ENCODE measurements around the gene CIITA.
"Not testable (repeated sequence)": the region's sequence is repeated elsewhere in the genome, so short reads cannot be mapped to it uniquely, and the experiment has no call there.

The CIITA gene, protein sequence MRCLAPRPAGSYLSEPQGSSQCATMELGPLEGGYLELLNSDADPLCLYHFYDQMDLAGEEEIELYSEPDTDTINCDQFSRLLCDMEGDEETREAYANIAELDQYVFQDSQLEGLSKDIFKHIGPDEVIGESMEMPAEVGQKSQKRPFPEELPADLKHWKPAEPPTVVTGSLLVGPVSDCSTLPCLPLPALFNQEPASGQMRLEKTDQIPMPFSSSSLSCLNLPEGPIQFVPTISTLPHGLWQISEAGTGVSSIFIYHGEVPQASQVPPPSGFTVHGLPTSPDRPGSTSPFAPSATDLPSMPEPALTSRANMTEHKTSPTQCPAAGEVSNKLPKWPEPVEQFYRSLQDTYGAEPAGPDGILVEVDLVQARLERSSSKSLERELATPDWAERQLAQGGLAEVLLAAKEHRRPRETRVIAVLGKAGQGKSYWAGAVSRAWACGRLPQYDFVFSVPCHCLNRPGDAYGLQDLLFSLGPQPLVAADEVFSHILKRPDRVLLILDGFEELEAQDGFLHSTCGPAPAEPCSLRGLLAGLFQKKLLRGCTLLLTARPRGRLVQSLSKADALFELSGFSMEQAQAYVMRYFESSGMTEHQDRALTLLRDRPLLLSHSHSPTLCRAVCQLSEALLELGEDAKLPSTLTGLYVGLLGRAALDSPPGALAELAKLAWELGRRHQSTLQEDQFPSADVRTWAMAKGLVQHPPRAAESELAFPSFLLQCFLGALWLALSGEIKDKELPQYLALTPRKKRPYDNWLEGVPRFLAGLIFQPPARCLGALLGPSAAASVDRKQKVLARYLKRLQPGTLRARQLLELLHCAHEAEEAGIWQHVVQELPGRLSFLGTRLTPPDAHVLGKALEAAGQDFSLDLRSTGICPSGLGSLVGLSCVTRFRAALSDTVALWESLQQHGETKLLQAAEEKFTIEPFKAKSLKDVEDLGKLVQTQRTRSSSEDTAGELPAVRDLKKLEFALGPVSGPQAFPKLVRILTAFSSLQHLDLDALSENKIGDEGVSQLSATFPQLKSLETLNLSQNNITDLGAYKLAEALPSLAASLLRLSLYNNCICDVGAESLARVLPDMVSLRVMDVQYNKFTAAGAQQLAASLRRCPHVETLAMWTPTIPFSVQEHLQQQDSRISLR

DNA sequence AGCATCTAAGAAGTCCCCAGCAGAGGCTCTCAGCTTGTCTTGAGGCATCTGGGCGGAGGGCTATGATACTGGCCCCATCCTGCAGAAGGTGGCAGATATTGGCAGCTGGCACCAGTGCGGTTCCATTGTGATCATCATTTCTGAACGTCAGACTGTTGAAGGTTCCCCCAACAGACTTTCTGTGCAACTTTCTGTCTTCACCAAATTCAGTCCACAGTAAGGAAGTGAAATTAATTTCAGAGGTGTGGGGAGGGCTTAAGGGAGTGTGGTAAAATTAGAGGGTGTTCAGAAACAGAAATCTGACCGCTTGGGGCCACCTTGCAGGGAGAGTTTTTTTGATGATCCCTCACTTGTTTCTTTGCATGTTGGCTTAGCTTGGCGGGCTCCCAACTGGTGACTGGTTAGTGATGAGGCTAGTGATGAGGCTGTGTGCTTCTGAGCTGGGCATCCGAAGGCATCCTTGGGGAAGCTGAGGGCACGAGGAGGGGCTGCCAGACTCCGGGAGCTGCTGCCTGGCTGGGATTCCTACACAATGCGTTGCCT lies at the start of gene CIITA:
Gene CIITA (plus strand): TSS at position 404 of the 543 bp plus-strand sequence. CDS start 129 bp downstream, at position 533.
- DNase-seq (ENCODE audit: low read depth): peak; percentile 29

DNA sequence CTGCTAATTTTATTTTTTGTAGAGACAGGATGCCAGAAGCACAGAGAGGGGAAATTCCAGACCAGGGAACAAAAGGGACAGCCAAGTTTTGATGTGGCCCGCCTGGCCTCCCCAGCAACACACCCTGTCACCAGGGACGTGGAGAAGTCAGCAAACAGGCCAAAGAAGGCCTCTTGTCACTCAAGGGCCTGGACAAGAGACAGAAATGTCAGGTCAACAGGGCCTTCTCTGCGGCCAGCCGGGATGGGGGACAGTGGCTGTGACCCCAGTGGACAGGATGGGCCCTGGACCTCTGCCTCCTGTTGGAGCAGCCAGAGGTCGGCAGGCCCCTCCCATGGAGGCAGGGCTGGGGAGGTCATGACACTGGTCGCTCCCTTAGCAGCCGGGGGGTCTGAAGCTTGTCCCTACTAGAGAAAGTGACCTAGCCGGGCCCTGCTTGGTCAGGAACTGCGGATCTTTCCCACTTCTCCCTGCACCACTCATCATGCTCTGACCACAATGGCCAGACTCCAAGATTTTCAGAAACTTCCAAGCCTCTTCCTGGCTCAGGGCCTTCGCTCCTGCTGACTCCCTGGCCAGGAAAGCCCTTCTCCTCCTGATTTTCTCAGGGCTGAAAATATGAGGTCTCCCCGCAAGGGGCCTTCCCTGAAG lies 49.2 kb upstream of the CIITA start:
- no peak for DNase-seq (ENCODE audit: low read depth)

DNA sequence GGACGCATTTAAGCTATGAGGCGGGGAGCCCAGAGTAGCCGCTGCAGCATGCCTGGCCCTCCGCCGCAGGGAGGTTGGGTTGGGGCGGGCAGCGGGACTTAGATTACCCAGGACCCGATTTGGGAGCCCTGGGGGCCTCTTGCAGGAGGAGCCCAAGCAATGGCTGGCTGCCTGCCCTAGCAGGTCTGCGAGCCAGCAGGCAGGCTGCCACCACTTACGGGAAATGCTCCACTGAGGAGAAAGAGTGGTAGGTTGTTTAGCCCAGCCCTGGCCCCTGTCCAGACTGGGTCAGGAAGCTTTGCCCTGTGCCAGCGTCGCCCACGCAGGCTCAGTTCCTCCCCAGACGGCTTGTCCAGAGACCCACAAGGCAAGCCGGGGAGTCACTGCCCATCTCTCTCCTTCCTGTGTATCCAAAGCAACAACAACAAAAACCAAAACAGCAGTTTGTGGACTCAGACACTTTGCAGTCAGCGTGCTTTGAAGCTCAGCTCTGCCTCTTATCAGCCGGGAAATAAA lies 48.1 kb upstream of the CIITA start:
- no peak for DNase-seq (ENCODE audit: low read depth)

DNA sequence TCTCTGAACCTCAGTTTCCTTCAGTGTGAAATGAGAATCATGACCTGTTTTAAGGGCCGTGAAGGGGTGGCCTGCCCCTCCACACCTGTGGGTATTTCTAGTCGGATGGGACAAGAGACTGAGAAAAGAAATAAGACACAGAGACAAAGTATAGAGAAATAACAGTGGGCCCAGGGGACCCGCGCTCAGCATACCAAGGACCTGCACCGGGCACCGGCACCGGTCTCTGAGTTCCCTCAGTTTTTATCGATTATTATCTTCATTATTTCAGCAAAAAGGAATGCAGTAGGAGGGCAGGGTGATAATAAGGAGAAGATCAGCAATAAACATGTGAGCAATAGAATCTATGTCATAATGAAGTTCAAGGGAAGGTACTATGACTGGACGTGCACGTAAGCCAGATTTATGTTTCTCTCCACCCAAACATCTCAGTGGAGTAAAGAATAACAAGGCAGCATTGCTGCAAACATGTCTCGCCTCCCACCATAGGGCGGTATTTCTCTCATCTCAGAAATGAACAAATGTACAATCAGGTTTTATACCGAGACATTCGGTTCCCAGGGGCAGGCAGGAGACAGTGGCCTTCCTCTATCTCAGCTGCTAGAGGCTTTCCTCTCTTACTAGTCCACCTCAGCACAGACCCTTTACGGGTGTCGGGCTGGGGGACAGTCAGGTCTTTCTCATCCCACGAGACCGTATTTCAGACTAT lies 47.5 kb upstream of the CIITA start:
- not testable (repeated sequence) for DNase-seq (ENCODE audit: low read depth)

- DNase-seq (ENCODE audit: low read depth): not testable (repeated sequence)
These were observed 46.8 kb upstream of the CIITA start for GRCh38 chr16:10830240-10830639.

DNA sequence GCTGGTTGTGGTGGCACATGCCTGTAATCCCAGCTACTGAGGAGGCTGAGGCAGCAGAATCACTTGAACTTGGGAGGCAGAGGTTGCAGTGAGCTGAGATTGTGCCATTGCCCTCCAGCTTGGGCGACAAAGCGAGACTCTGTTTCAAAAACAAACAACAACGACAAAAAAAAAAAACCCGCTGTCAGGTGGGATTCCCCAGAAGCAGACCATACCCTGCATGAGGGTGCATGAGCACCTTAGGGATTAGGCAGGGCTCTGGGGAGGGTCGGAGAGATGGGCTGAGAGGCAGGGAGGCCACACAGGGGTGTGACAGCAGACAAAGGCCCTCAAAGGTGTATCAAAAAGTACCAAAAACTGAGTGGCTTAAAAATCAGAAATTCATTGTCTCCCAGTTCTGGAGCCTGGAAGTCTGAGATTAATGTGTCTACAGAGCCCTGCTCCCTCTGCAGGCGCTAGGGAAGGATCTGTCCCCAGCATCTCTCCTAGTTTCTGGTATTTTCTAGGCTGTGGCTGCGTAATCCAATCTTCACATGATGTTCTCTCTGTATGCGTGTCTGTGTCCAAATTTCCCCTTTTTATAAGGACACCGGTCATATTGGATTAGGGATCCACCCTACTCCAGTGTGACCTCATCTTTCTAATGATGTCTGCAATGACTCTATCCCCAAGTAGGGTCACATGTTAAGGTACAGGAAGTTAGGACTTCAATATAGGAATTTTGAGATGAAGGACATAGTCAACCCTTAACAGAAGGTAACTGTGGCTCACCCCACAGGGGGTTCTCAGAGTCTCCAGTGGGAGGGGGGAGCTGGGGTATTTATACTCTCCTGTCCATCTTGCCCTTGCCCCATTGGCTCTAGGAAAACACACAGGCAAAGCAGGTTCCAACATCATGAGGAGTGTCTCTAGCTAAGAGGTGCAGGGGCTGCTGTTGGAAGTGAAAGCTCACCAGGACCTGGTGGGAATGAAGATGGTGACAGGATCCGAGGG lies 44.8 kb upstream of the CIITA start:
- no peak for DNase-seq (ENCODE audit: low read depth)

DNA sequence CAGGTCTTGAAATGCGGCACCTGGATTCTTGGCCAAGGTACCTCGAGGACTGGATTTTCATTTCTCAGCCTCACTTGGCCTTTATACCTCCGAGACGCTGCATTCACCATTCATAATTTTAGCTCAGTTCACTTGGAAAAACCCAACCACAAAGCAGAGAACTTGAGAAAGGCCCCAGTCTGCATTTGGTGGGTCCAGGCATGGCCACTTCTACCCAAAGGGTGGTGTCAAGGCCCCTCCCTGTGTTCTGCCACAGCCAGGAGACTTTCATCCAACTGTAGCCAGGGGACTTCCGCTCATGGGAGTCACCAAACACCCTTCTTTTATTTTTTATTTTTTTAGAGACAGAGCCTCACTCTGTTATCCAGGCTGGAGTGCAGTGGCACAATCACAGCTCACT lies 43.7 kb upstream of the CIITA start:
- DNase-seq (ENCODE audit: low read depth): no peak

- no peak for DNase-seq (ENCODE audit: low read depth)
These were observed 42.9 kb upstream of the CIITA start for GRCh38 chr16:10834130-10834529.

- no peak for DNase-seq (ENCODE audit: low read depth)
These were observed 42.2 kb upstream of the CIITA start for GRCh38 chr16:10834766-10835165.

- no peak for DNase-seq (ENCODE audit: low read depth)
These were observed 41.6 kb upstream of the CIITA start for GRCh38 chr16:10835281-10835931.

DNA sequence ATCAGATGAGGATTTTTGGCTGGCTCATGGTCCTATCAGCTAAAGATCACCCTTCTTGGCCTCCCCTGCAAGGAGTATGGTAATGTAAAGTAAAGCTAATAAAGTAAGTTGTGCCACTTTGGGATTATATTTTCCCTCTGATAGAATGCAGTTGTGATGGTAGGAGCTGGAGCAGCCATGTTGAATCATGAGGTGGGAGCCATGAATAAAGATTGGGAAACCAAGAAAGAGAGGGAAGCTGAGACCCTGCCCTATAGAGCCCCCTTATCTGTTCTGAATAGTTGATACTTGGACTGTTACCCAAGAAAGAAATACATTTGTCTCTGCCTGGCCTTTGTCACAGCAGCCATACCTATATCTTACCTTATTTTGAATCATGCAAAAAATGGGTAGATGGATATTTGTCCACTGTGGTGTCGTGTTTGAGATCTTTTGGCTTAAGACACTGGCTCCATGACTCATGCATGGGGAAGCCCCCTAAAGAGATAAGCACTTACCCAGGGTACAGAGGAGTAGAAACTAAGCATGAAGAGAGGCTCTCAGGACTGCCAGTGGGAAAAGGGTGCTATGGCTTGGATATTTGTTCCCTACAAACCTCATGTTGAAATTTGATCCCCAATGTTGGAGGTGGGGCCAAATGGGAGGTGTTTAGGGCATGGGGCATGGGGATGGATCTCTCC lies 40.7 kb upstream of the CIITA start:
- DNase-seq (ENCODE audit: low read depth): no peak

- DNase-seq (ENCODE audit: low read depth): no peak
These were observed 38.3 kb upstream of the CIITA start for GRCh38 chr16:10838621-10839278.

DNA sequence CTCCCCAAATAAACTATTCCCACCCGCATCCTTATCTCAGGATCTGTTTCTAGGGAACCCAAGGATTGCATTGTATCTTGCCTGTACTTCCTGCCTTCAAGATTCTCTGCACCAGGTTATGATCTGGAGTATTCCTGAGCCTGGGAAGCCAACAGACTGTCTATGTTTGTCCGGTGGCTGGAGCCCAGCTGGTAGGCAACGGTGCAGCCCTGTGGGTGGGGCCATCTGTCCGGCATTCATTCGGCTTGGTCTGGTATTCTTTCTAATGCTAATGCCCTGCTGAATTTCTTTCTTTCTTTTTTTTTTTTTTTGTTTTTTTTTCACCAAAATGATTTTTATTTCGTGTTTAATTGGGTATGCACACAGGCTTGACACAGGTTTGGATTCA lies 37.7 kb upstream of the CIITA start:
- no peak for DNase-seq (ENCODE audit: low read depth)

DNA sequence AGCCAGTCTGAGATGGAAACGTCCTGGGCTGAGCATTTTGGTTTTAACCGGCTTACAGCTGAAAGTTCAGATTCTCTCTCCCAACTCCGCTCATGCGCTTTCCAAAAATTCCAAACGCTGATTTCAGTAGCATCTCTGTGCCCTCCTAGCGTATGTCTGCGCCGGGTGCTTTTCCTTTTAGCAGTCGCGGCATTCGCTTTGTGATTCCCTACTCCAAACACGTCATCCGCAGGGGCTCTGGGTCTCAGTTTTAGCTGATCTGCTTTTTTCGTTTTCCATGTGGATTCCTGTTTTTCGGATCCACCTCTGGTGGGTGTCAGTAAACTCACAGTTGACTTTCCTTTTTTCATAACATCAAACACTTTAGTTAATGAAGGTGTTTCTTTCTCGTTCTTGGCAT lies 36.3 kb upstream of the CIITA start:
- no peak for DNase-seq (ENCODE audit: low read depth)

DNA sequence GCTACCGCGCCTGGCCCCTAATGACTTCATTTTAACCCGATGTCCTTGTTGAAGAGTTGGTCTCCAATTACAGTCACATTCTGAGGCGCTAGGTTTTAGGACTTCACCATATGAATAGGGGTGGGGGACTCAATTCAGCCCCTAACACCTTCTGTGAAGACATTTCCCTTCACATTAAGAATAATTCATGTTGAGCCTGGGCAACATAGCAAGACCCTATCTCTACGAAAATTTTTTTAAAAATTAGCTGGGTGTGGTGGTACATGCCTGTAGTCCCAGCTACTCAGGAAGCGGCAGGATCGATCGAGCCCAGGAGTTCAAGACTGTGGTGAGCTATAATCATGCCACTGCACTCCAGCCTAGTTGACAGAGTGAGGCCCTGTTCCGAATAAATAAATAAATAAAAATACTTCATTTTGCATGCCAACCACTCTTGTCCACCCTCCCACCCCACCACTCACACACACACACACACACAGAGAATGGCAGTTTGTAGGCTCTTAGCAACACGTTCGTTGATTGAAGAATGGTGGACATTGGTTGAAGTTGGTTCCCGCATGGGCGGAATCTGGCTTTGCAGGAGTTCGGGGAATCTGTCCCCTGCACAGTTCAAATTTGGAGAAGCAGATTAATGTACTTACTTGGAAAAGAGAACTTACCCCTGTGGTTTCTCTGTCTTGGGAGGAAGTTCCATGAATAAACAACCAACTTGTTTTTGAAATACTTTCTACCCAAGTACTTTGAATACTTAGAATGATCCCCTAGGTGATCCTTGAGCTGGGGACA lies 30.6 kb upstream of the CIITA start:
- DNase-seq (ENCODE audit: low read depth): no peak

DNA sequence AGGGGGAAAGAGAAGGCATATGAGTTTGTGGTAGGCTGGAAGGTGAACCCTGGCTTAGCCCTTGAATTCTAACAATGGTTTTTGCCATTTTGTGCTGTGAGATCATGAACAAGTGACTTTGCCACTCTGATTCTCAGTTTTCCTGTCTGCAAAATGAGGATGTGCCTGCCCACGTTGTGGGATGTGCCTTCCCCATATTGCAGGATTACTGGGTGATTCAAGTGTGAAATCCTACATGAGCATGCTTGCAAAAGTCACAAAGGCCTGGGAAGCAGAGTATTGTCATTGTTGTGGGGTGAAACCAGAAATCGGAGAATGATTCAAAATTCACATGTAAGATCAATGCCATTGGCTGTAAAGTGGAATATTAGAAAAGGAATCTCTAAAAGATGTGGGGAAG lies 29.8 kb upstream of the CIITA start:
- no peak for DNase-seq (ENCODE audit: low read depth)
